ENCODE results near the gene NRM.

The NRM gene

DNA sequence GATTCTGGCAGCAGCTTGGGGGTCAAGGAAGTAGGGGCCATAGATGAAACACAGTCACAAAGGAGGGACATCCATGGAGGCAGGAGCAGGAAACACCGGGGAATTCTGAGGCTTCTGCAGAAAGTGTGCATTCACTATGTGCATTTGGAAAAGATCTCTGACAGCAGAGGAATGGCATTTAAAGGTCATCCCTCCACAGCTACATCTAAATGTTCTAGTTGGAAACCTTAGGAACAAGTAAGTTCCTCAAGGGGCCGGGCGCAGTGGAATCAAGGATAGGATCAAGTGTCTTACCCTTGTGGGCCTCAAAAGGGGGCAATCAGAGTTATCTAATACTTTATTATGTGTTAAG is 35.1 kb downstream of the NRM start:
- Histone ChIP-seq H2AFZ (ENCODE audit: low read depth, low read length) (no peak overlapping the region), H3K4me1 (ENCODE audit: insufficient read depth, low read length) (no peaks in the 10 kb centered on the region), H3K4me3 (ENCODE audit: low read length) (no peak overlapping the region), H3K36me3 (ENCODE audit: insufficient read depth, low read length) (peaks cover 86% of the 10 kb centered on the region), H3K27me3 (ENCODE audit: insufficient read depth, low read length) (no peaks in the 10 kb centered on the region), H3K9me3 (ENCODE audit: low read length) (no peaks in the 10 kb centered on the region)

DNA sequence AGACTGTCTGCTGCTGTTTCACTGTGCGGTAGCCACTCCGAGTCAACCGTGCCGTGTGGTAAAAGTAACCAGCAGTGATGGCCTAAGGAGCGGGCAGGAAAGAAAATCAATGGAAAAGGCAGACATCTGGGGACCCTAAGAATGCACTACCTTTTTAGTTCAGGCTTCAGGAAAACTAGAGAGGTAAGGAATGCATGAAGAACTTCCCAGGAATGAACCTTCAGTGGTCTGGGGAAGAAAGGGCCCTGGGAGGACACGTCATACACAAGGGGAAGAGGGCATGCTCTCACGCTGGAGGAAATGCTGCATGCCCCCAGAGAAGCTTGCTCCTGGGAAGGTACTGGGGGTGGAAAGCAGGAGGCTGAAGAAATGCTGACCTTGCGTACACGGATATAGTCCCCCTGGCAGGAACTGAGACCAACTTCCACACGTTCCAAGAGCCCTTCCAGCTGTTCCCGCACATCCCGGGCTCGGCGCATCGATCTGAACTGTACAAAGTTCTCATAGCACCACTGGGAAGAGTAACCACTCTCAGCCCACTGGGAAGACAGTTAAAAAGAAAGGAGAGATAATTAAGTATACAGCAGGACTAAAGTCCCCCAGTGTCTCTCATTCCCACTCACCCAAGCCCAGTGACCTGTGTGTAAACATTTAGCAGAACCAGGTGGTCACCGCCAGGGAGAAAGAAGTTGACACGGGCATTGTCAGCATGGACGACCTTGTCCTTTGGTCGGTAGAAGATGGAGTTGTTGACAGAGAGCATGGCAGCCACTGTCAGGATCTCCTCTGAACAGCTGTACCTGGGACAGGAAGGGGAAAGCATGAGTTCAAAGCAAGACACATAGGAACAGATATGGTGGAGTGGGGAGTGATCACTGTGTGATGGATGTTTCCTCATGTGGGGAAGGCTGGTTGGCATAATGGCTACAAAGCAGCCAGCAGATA is 35.7 kb downstream of the NRM start:
- H2AFZ ChIP-seq (ENCODE audit: low read depth, low read length): no peak overlapping the region
- H3K9me3 ChIP-seq (ENCODE audit: low read length): no peaks in the 10 kb centered on the region
- peaks cover 82% of the 10 kb centered on the region for H3K36me3 ChIP-seq (ENCODE audit: insufficient read depth, low read length)
- H3K4me1 ChIP-seq (ENCODE audit: insufficient read depth, low read length): no peaks in the 10 kb centered on the region
- H3K4me3 ChIP-seq (ENCODE audit: low read length): no peak overlapping the region
- H3K27me3 ChIP-seq (ENCODE audit: insufficient read depth, low read length): no peaks in the 10 kb centered on the region

DNA sequence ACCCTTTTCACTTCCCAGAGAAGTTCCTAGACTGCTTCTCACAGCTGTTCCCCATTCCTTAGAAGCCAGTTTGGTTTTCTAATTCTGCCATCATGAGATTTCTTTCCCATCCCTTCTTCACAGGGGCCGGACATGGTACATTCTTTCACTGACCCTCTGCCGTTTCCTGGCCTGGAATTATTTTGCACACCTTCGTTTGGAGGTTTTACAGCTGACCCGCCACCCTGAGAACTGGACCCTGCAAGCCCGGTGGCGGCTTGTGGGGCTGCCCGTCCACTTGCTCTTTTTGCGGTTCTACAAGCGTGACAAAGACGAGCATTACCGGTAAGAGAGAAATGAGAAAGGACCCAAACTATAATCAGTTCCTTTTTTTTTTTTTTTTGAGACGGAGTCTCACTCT is 39.6 kb downstream of the NRM start:
- Histone ChIP-seq H2AFZ (ENCODE audit: low read depth, low read length) (no peak overlapping the region), H3K4me1 (ENCODE audit: insufficient read depth, low read length) (peaks cover 11% of the 10 kb centered on the region), H3K36me3 (ENCODE audit: insufficient read depth, low read length) (peaks cover 53% of the 10 kb centered on the region), H3K4me3 (ENCODE audit: low read length) (no peak overlapping the region), H3K27me3 (ENCODE audit: insufficient read depth, low read length) (no peaks in the 10 kb centered on the region), H3K9me3 (ENCODE audit: low read length) (no peaks in the 10 kb centered on the region)

DNA sequence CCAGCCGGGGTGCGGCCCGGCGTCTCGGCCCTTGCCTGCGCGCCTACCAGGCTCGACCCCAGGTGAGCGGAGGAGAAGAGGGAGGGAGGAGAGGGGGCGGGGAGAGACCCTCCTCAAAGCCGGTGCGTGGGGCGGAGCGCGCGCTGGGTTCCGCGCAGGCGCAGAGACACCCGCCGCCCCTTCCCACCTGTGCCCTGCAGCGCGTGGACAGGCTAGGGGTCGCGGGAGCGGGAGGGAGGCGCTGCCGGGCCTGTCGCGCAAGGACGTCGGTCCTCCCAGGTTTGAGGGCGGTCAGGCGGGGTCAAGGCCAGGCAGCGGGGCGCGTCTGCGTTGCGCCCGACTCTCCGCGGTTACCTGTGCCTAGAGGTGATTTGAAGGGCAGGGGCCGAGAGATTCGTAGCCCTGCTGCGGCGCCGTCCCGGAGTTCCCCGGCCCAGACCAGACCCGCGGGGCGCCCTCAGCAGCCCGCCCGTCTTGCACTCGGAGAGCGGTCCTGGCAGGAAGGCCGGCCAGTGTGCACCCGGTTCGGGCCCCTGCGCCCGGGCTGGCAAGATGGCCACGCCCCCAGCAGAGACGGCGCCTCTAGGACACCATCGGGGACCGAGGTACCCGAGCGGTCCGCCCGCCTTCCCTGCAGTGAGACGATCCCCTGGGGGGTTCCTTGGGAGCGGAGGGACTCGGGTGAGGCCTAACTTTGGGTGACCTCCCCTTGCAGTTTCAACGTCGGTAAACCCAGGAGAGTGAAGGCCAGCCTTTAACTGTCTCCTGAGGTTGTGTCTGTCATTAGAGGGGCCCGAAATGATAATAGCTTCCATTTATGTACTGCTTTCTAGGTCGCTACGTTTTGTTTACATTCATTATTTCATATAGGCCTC is 43.3 kb downstream of the NRM start:
- Histone ChIP-seq H3K4me1 (ENCODE audit: insufficient read depth, low read length) (peaks cover 16% of the 10 kb centered on the region), H3K27me3 (ENCODE audit: insufficient read depth, low read length) (no peaks in the 10 kb centered on the region), H2AFZ (ENCODE audit: low read depth, low read length) (peak overlapping the region; percentile 90), H3K36me3 (ENCODE audit: insufficient read depth, low read length) (peaks cover 49% of the 10 kb centered on the region), H3K4me3 (ENCODE audit: low read length) (peak overlapping the region; percentile 94), H3K9me3 (ENCODE audit: low read length) (no peaks in the 10 kb centered on the region)

DNA sequence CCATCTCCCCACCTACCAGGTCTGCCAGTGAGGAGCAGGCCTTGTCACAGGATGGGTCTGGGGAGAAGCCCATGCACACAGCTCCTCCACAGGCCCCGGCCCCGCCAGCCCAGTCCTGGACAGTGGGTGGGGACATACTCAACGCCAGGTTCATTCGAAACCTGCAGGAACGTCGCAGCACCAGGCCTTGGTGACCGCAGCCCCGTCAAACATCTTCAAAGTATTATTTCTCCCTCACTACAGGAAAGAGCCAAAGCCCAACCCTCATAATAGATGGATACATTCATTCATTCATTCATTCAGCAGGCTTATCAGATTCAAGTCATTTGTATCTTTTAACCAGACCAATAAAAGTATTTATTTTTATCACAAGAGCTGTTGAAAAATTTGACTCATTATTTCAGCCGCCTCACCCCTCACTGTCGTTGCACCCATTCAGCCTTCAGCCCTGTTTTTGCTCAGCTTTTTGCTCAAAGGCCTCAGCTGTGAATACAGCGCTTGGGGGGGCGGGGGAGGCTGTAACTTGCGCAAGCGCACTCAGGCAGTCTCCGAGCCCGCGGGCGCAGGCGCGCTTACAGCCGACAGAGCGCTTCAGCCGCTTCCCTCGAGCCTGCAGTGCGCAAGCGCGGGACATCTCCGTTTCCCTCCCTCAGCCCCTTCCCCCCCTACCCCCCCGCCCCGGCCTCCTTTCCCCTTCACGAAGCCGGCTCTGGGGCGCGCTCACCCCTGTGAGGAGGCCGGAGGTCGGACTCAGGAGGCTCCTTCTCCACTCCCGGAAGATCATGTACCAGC is 44.1 kb downstream of the NRM start, which contains the start of gene C6orf136:
TSS of gene C6orf136 (plus strand) at position 684 of the 792 bp plus-strand sequence. CDS start at position 783, 99 bp downstream.
- Histone ChIP-seq H3K4me1 (ENCODE audit: insufficient read depth, low read length) (peaks cover 16% of the 10 kb centered on the region), H3K9me3 (ENCODE audit: low read length) (no peaks in the 10 kb centered on the region), H3K4me3 (ENCODE audit: low read length) (peak within 1 kb of the TSS; percentile 94), H3K27me3 (ENCODE audit: insufficient read depth, low read length) (no peaks in the 10 kb centered on the region), H3K36me3 (ENCODE audit: insufficient read depth, low read length) (peaks cover 47% of the 10 kb centered on the region), H2AFZ (ENCODE audit: low read depth, low read length) (peak within 1 kb of the TSS; percentile 90)

DNA sequence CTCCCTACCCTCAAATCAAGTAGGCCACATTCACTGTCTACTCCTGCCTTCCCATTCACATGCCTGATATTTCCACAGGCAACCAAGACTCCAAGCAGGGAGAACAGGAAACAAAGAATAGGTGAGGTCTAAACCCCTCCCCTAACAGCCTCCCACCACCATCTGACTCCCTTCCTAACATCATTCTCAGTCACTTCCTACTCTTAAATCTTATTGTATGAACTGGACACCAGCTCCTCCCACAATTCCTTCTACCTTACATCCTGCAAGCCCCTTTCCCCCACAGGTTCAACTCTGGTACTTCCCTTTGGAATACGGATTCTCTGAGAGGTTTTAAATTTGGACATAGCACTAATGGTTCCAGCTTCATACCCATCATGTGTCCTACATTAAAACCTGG is 44.8 kb downstream of the NRM start:
- no peak overlapping the region for H2AFZ ChIP-seq (ENCODE audit: low read depth, low read length)
- peaks cover 48% of the 10 kb centered on the region for H3K36me3 ChIP-seq (ENCODE audit: insufficient read depth, low read length)
- peaks cover 16% of the 10 kb centered on the region for H3K4me1 ChIP-seq (ENCODE audit: insufficient read depth, low read length)
- H3K9me3 ChIP-seq (ENCODE audit: low read length): no peaks in the 10 kb centered on the region
- no peak overlapping the region for H3K4me3 ChIP-seq (ENCODE audit: low read length)
- H3K27me3 ChIP-seq (ENCODE audit: insufficient read depth, low read length): no peaks in the 10 kb centered on the region

DNA sequence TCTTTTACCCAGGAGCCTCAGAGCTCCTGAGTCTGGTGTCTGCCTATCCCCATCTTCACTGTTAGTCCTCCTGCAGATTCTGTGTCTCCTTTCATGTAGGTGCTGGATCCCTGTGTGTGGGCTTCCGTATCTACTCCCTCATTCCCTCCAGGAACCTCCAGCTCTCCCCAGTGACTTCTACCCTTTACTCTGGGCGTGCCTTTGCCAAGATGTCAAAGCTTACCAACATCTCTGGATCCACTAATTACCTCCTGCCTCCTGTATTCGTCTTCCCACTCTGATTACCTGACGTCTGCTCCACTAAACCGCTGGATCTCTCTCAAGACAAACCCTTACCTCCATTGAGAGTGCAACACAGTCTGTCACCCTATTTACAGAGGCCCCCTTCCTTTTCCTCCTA is 46.0 kb downstream of the NRM start:
- no peak overlapping the region for H3K4me3 ChIP-seq (ENCODE audit: low read length)
- H3K9me3 ChIP-seq (ENCODE audit: low read length): no peaks in the 10 kb centered on the region
- H3K27me3 ChIP-seq (ENCODE audit: insufficient read depth, low read length): no peaks in the 10 kb centered on the region
- H2AFZ ChIP-seq (ENCODE audit: low read depth, low read length): no peak overlapping the region
- peaks cover 56% of the 10 kb centered on the region for H3K36me3 ChIP-seq (ENCODE audit: insufficient read depth, low read length)
- H3K4me1 ChIP-seq (ENCODE audit: insufficient read depth, low read length): peaks cover 16% of the 10 kb centered on the region

DNA sequence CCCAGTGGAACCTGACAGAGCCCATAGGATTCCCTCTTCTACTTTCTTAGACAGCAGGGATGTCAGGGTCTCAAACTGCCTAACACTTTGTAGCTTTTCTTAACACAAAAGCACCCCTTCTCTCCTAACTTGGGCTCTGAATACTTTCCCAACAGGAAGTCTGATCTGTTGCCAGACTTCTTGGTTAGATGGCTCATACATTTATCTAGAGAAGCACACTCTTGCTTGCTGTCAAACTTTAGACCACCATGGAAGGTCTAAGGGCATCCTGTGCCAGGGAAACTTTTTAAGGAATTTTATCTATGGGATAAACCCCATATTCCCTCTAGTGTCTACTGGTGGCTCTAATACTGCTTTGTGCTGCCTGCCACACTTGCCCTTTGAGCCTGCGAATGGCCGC is 47.1 kb downstream of the NRM start:
- Histone ChIP-seq H3K4me1 (ENCODE audit: insufficient read depth, low read length) (peaks cover 16% of the 10 kb centered on the region), H3K4me3 (ENCODE audit: low read length) (no peak overlapping the region), H3K36me3 (ENCODE audit: insufficient read depth, low read length) (peaks cover 60% of the 10 kb centered on the region), H3K27me3 (ENCODE audit: insufficient read depth, low read length) (no peaks in the 10 kb centered on the region), H2AFZ (ENCODE audit: low read depth, low read length) (no peak overlapping the region), H3K9me3 (ENCODE audit: low read length) (no peaks in the 10 kb centered on the region)

DNA sequence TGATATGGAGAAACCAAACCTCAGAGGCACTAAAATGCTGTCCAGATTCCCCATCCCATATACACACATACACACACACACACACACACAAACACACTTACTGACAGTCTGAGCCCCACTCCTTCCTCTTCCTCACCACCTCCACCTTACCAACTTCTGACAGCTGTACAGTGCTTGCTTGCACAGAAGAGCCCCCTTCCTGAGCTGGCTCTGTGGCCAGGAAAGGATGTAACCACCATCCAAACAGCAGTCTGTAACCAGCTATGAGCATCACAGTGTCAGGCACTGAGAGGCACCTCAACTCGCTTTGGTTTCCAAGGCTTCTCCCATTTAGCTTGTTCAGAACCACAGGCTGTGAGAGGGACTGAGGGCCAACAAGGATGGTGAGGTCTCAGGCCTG is 49.7 kb downstream of the NRM start:
- Histone ChIP-seq H3K27me3 (ENCODE audit: insufficient read depth, low read length) (no peaks in the 10 kb centered on the region), H3K36me3 (ENCODE audit: insufficient read depth, low read length) (peaks cover 73% of the 10 kb centered on the region), H3K4me1 (ENCODE audit: insufficient read depth, low read length) (peaks cover 3% of the 10 kb centered on the region), H2AFZ (ENCODE audit: low read depth, low read length) (no peak overlapping the region), H3K4me3 (ENCODE audit: low read length) (no peak overlapping the region), H3K9me3 (ENCODE audit: low read length) (no peaks in the 10 kb centered on the region)

DNA sequence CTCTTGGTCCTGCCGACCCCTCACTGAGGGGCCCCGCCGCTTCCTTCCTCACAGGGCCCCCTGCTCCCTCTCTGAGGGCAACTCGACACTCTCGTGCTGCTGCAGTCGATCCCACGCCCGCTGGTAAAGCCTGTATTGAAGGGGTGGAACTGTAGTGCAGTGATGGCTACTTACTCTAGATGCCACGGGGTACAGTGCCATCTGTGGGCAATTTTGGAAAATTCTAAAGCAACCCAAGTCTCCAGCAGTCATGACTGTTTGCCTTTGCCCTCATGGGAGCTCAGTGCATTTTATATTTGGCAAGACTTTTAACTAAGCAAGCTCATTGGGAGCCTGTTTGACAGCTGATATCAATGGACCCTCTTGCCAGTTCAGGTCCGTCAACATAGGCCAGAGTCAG is 50.3 kb downstream of the NRM start:
- no peak overlapping the region for H2AFZ ChIP-seq (ENCODE audit: low read depth, low read length)
- no peak overlapping the region for H3K4me3 ChIP-seq (ENCODE audit: low read length)
- H3K4me1 ChIP-seq (ENCODE audit: insufficient read depth, low read length): no peaks in the 10 kb centered on the region
- H3K27me3 ChIP-seq (ENCODE audit: insufficient read depth, low read length): no peaks in the 10 kb centered on the region
- H3K36me3 ChIP-seq (ENCODE audit: insufficient read depth, low read length): peaks cover 75% of the 10 kb centered on the region
- H3K9me3 ChIP-seq (ENCODE audit: low read length): no peaks in the 10 kb centered on the region
